K562 (cell line): Measurements from ENCODE around the gene LCLAT1. TPM values are rescaled to one million over a fixed set of nuclear protein-coding genes. Genes with fewer than 3 reads are reported as not detected.

Experiments used
- BACH1 ChIP-seq: fragments of 200-800 bp; sonication (Bioruptor generic); IDR thresholded peaks from 2 replicates; pipeline ENCODE4 v1.6.1; 2016; ENCODE audit warnings: missing genetic modification characterization, missing compliant biosample characterization
- CBFA2T3 ChIP-seq: fragments of 450-650 bp; IDR thresholded peaks from 2 replicates; pipeline ENCODE4 v1.6.1; 2017
- CHD1 ChIP-seq: fragments of 200-600 bp; sonication (generic); IDR thresholded peaks from one replicate; pipeline ENCODE4 v1.6.1; 2012; ENCODE audit warnings: mild to moderate bottlenecking, moderate library complexity, low read length, inconsistent platforms
- DPF2 ChIP-seq: fragments of 450-650 bp; IDR thresholded peaks from 2 replicates; pipeline ENCODE4 v1.6.1; 2016
- ETS2 ChIP-seq: IDR thresholded peaks from 2 replicates; pipeline ENCODE4 v1.6.1; 2016; ENCODE audit warnings: borderline replicate concordance, missing genetic modification characterization, mild to moderate bottlenecking, moderate library complexity, missing compliant biosample characterization; ENCODE audit not compliant: poor library complexity, severe bottlenecking
- FOXJ2 ChIP-seq: fragments of 200-800 bp; sonication (Bioruptor generic); IDR thresholded peaks from 2 replicates; pipeline ENCODE4 v1.6.1; 2016; ENCODE audit warnings: missing genetic modification characterization, missing compliant biosample characterization
- GATAD2B ChIP-seq: fragments of 450-650 bp; IDR thresholded peaks from 2 replicates; pipeline ENCODE4 v1.6.1; 2017; ENCODE audit warnings: mild to moderate bottlenecking, borderline replicate concordance
- ILF3 ChIP-seq: fragments of 450-650 bp; IDR thresholded peaks from 2 replicates; pipeline ENCODE4 v1.6.1; 2018; ENCODE audit warnings: antibody characterized with exemption, mild to moderate bottlenecking, moderate library complexity, borderline replicate concordance
- KDM1A ChIP-seq, 2 experiments: fragments of 450-650 bp; IDR thresholded peaks; 2 replicates each; pipeline ENCODE4 v1.6.1; 2016; ENCODE audit warnings: mild to moderate bottlenecking in 2 of 2
- MYNN ChIP-seq, 2 experiments: sonication (generic); formaldehyde crosslinking in 1 of 2; IDR thresholded peaks; 2 replicates each; pipeline versions ENCODE4 v1.5.0 to v1.6.1; 2016 to 2020; ENCODE audit warnings: antibody characterized with exemption in 1 of 2, missing genetic modification reagents in 1 of 2
- RAD21 ChIP-seq, 2 experiments: fragments of 250-450 bp in 1 of 2; fragments of 450-650 bp in 1 of 2; sonication (Bioruptor Pico) in 1 of 2; formaldehyde crosslinking in 1 of 2; IDR thresholded peaks in 1 of 2; conservative IDR thresholded peaks in 1 of 2; 2 replicates each; pipeline versions ENCODE4 v1.4.0 to v1.8.0; 2020 to 2022; ENCODE audit warnings: mild to moderate bottlenecking in 2 of 2, moderate library complexity in 1 of 2
- SAFB ChIP-seq: fragments of 200-400 bp; formaldehyde crosslinking; IDR thresholded peaks from 2 replicates; pipeline ENCODE4 v1.6.1; 2017; ENCODE audit warnings: low read depth, low read length, borderline replicate concordance
- SP1 ChIP-seq: sonication (generic); formaldehyde crosslinking; IDR thresholded peaks from 2 replicates; pipeline ENCODE4 v1.8.1; 2022; ENCODE audit warnings: mild to moderate bottlenecking, missing genetic modification reagents
- SUPT5H ChIP-seq: fragments of 450-650 bp; IDR thresholded peaks from 2 replicates; pipeline ENCODE4 v1.6.1; 2016
- WHSC1 ChIP-seq: IDR thresholded peaks from one replicate; pipeline ENCODE4 v1.6.1; 2012; ENCODE audit warnings: low read length, control low read depth, inconsistent platforms
- XRCC5 ChIP-seq: fragments of 200-400 bp; formaldehyde crosslinking; IDR thresholded peaks from 2 replicates; pipeline ENCODE4 v1.6.1; 2017; ENCODE audit warnings: low read depth, mild to moderate bottlenecking, low read length
- ZNF143 ChIP-seq: sonication (generic); formaldehyde crosslinking; IDR thresholded peaks from 2 replicates; pipeline ENCODE4 v1.9.0; 2022; ENCODE audit warnings: mild to moderate bottlenecking, missing genetic modification reagents
- ZNF316 ChIP-seq: fragments of 450-650 bp; IDR thresholded peaks from 2 replicates; pipeline ENCODE4 v1.6.1; 2016
- ZNF764 ChIP-seq: fragments of 250-450 bp; sonication (Bioruptor Pico); IDR thresholded peaks from 2 replicates; pipeline ENCODE4 v1.4.0; 2020; ENCODE audit warnings: low read depth, mild to moderate bottlenecking, moderate library complexity
- polyA plus RNA-seq, 8 experiments: library from polyadenylated mRNA; depleted of rRNA in 4 of 8; stranded (reverse) in 5 of 8; unstranded in 3 of 8; fragments of >200 nt; fragmentation: Nextera tagmentation in 2 of 8; fragmentation: Illumina TruSeq in 1 of 8; extraction: Ambion mirVana in 2 of 8; extraction: Trizol in 1 of 8; gene quantifications; 2 replicates each; pipeline versions ENCODE4 v1.2.1 to v1.2.3, GENCODE V29; 2011 to 2014; ENCODE audit warnings: inconsistent platforms in 1 of 8, missing spikeins in 1 of 8
- total RNA-seq, 7 experiments: library from RNA; depleted of rRNA in 6 of 7; stranded (reverse); fragments of >200 nt in 6 of 7; fragmentation: Illumina TruSeq in 2 of 7; extraction: Trizol in 2 of 7; gene quantifications; 2 replicates each; pipeline versions ENCODE4 v1.2.1 to v1.2.3, GENCODE V29; 2011 to 2021; ENCODE audit warnings: low replicate concordance in 1 of 7
- TF ChIP-seq, protein P1 (sequence below): conservative IDR thresholded peaks from 2 replicates; pipeline ENCODE4 v1.6.1; 2011; ENCODE audit warnings: low read depth, mild to moderate bottlenecking, low read length; ENCODE audit not compliant: control insufficient read depth
- TF ChIP-seq, protein P2 (sequence below), 2 experiments: IDR thresholded peaks; 2 replicates each; pipeline ENCODE4 v1.6.1; 2011; ENCODE audit warnings: borderline replicate concordance in 1 of 2, control low read depth in 1 of 2, low read depth in 1 of 2, low read length in 1 of 2, mild to moderate bottlenecking in 1 of 2, mixed read lengths in 1 of 2, moderate library complexity in 1 of 2; ENCODE audit not compliant: insufficient read depth in 1 of 2, insufficient read length in 1 of 2, poor library complexity in 1 of 2, severe bottlenecking in 1 of 2; ENCODE audit errors: extremely low read depth in 1 of 2
- TF ChIP-seq, protein P3 (sequence below): fragments of 450-650 bp; formaldehyde crosslinking; IDR thresholded peaks from 2 replicates; pipeline ENCODE4 v1.4.0; 2020; ENCODE audit warnings: mild to moderate bottlenecking, moderate library complexity
- TF ChIP-seq, protein P4 (sequence below): fragments of 450-650 bp; formaldehyde crosslinking; IDR thresholded peaks from 2 replicates; pipeline ENCODE4 v1.4.0; 2022; ENCODE audit warnings: missing genetic modification characterization
- TF ChIP-seq, protein P5 (sequence below), 2 experiments: fragments of 450-650 bp in 1 of 2; sonication (generic) in 1 of 2; formaldehyde crosslinking in 1 of 2; IDR thresholded peaks in 1 of 2; conservative IDR thresholded peaks in 1 of 2; 2 replicates each; pipeline versions ENCODE4 v1.6.1 to v1.8.1; 2016 to 2023; ENCODE audit warnings: mild to moderate bottlenecking in 2 of 2, moderate library complexity in 2 of 2, inconsistent platforms in 1 of 2, missing genetic modification reagents in 1 of 2

LCLAT1 gene
- total and polyA plus RNA-seq, 9 of the 15 experiments (the other 6 are each of a cell fraction or from before 2014, with no cell fraction given), result 8.9 to 63.3 (median 25.4) TPM

DNA sequence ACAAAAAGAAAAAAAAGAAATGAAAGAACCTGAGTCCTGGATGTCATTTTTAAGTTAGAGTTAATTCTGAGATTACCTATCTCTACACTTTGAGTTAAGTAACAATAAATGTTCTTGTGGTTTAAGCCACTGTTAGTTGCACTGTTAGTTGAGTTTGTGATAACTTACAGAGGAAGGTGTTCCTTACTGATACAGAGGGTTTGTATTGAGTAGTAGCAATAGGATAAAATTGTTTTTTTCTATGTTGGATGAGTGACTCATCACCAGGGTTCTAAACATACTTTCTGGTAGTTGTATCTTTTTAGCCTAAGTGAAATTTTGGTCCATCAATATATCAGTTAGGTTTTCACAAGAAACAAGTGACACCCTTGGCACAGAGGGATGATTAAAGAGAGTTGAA is 4.0 kb upstream of the LCLAT1 start (continued):
- TF ChIP-seq SAFB (no peak), DPF2 (peak; percentile 40; the same call in 1 of the 2 replicates), XRCC5 (no peak), ETS2 (tag) (no peak), SUPT5H (no peak), RAD21 (CRISPR knock-in tag; conservative IDR thresholded peaks at IDR 0.05 in 1 of 2, IDR thresholded peaks at IDR 0.05 in 1 of 2) (no peak), ZNF316 (no peak), BACH1 (no peak), MYNN (IDR thresholded peaks at IDR 0.05) (no peak), MYNN (CRISPR knock-in tag; IDR thresholded peaks at IDR 0.05) (no peak), CBFA2T3 (peak; percentile 71), ZNF764 (CRISPR knock-in tag) (no peak), ZNF143 (CRISPR knock-in tag) (no peak), GATAD2B (no peak), KDM1A (IDR thresholded peaks at IDR 0.05) (no peak), FOXJ2 (tag) (no peak), CHD1 (no peak), SP1 (no peak), ILF3 (no peak), WHSC1 (no peak)
- TF ChIP-seq, protein P1, sequence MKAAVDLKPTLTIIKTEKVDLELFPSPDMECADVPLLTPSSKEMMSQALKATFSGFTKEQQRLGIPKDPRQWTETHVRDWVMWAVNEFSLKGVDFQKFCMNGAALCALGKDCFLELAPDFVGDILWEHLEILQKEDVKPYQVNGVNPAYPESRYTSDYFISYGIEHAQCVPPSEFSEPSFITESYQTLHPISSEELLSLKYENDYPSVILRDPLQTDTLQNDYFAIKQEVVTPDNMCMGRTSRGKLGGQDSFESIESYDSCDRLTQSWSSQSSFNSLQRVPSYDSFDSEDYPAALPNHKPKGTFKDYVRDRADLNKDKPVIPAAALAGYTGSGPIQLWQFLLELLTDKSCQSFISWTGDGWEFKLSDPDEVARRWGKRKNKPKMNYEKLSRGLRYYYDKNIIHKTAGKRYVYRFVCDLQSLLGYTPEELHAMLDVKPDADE, result no peak
- TF ChIP-seq, protein P2, sequence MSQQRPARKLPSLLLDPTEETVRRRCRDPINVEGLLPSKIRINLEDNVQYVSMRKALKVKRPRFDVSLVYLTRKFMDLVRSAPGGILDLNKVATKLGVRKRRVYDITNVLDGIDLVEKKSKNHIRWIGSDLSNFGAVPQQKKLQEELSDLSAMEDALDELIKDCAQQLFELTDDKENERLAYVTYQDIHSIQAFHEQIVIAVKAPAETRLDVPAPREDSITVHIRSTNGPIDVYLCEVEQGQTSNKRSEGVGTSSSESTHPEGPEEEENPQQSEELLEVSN (IDR thresholded peaks at IDR 0.05; ENCODE audit: borderline replicate concordance in 1 of 2, extremely low read depth in 1 of 2, insufficient read depth in 1 of 2, insufficient read length in 1 of 2, low read depth in 1 of 2, low read length in 1 of 2, poor library complexity in 1 of 2, severe bottlenecking in 1 of 2), result no peak
- TF ChIP-seq, protein P3, sequence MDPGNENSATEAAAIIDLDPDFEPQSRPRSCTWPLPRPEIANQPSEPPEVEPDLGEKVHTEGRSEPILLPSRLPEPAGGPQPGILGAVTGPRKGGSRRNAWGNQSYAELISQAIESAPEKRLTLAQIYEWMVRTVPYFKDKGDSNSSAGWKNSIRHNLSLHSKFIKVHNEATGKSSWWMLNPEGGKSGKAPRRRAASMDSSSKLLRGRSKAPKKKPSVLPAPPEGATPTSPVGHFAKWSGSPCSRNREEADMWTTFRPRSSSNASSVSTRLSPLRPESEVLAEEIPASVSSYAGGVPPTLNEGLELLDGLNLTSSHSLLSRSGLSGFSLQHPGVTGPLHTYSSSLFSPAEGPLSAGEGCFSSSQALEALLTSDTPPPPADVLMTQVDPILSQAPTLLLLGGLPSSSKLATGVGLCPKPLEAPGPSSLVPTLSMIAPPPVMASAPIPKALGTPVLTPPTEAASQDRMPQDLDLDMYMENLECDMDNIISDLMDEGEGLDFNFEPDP (CRISPR knock-in tag), result no peak
- TF ChIP-seq, protein P4, sequence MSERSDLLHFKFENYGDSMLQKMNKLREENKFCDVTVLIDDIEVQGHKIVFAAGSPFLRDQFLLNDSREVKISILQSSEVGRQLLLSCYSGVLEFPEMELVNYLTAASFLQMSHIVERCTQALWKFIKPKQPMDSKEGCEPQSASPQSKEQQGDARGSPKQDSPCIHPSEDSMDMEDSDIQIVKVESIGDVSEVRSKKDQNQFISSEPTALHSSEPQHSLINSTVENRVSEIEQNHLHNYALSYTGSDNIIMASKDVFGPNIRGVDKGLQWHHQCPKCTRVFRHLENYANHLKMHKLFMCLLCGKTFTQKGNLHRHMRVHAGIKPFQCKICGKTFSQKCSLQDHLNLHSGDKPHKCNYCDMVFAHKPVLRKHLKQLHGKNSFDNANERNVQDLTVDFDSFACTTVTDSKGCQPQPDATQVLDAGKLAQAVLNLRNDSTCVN (CRISPR knock-in tag), result no peak
- TF ChIP-seq, protein P5, sequence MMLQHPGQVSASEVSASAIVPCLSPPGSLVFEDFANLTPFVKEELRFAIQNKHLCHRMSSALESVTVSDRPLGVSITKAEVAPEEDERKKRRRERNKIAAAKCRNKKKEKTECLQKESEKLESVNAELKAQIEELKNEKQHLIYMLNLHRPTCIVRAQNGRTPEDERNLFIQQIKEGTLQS (IDR thresholded peaks at IDR 0.05), result peak; percentile 81
- TF ChIP-seq, protein P5 (CRISPR knock-in tag; conservative IDR thresholded peaks at IDR 0.05), result 0 out of 2 replicates have a peak, but pooled peaks have one; percentile 44
